A549 (cell line): ENCODE data around the gene NFIA. TPM values are rescaled to one million over a fixed set of nuclear protein-coding genes. Genes with fewer than 3 reads are reported as not detected.

Source experiments
- ATAC-seq, 2 experiments: fragments of 200-7000 bp in 1 of 2; fragments of >200 bp in 1 of 2; cut with Nextera tagmentation in 1 of 2; cut with Tn5 transposase in 1 of 2; 3 replicates each; pipeline versions ENCODE4 v1.8.0 to v1.9.1; 2018 to 2020; ENCODE audit warnings: mild to moderate bottlenecking in 1 of 2, moderate library complexity in 1 of 2
- CTCF ChIA-PET: fragments of 300-600 bp; sonication (Branson Sonifier 250); formaldehyde crosslinking; extraction: SDS; loops from one replicate; lab custom pipeline; 2021; ENCODE audit warnings: antibody characterized with exemption, inconsistent platforms; lab: Yijun Ruan, JAX
- POLR2A ChIA-PET: fragments of 350-600 bp; formaldehyde crosslinking; extraction: SDS; loops from one replicate; lab custom pipeline; 2021; ENCODE audit warnings: antibody characterized with exemption, inconsistent platforms; lab: Yijun Ruan, JAX
- DNase-seq, 2 experiments: peaks; one replicate each; pipeline versions ENCODE4 v3.0.0 to v3.0.0-alpha.2; 2011 to 2016; ENCODE audit warnings: low read depth in 1 of 2, low spot score in 1 of 2
- FAIRE-seq: peaks from 2 replicates; lab custom pipeline; 2011; peaks lifted over from hg19 to GRCh38; lab: Jason Lieb, UNC
- H3K27ac ChIP-seq, 2 experiments: fragments of >200 bp; sonication (Bioruptor Twin); formaldehyde crosslinking; 3 replicates each; pipeline ENCODE4 v1.5.1; 2016 to 2017
- H3K4me1 ChIP-seq: fragments of >200 bp; sonication (Bioruptor Twin); formaldehyde crosslinking; 3 replicates; pipeline ENCODE4 v1.6.1; 2016
- H3K4me2 ChIP-seq: fragments of >200 bp; sonication (Bioruptor Twin); formaldehyde crosslinking; 3 replicates; pipeline ENCODE4 v1.6.1; 2016
- H3K4me3 ChIP-seq: fragments of >200 bp; sonication (Bioruptor Twin); formaldehyde crosslinking; 3 replicates; pipeline ENCODE4 v1.5.1; 2016
- H3K9me3 ChIP-seq: fragments of >200 bp; sonication (Bioruptor Twin); formaldehyde crosslinking; 3 replicates; pipeline ENCODE4 v1.6.1; 2016
- BHLHE40 ChIP-seq: IDR thresholded peaks from 2 replicates; pipeline ENCODE4 v1.6.1; 2012; ENCODE audit warnings: low read depth, low read length, inconsistent platforms
- CBX8 ChIP-seq: fragments of 200-600 bp; sonication (generic); IDR thresholded peaks from 2 replicates; pipeline ENCODE4 v1.6.1; 2016
- CHD4 ChIP-seq: fragments of 200-600 bp; sonication (generic); IDR thresholded peaks from 2 replicates; pipeline ENCODE4 v1.6.1; 2016; ENCODE audit warnings: antibody characterized with exemption, mild to moderate bottlenecking, borderline replicate concordance
- CTCF ChIP-seq: fragments of >200 bp; sonication (Bioruptor Twin); formaldehyde crosslinking; IDR thresholded peaks from 3 replicates; pipeline ENCODE4 v1.5.1; 2016
- E2F6 ChIP-seq: IDR thresholded peaks from 2 replicates; pipeline ENCODE4 v1.6.1; 2012; ENCODE audit warnings: low read depth, borderline replicate concordance
- FOSL2 ChIP-seq, 2 experiments: fragments of 450-650 bp in 1 of 2; fragments of >200 bp in 1 of 2; sonication (Bioruptor Twin) in 1 of 2; formaldehyde crosslinking; IDR thresholded peaks; 2 replicates each; pipeline versions ENCODE4 v1.5.0 to v1.6.1; 2016 to 2020; ENCODE audit warnings: mild to moderate bottlenecking in 1 of 2, moderate library complexity in 1 of 2
- HEYL ChIP-seq: fragments of 250-450 bp; sonication (Bioruptor Pico); IDR thresholded peaks from 2 replicates; pipeline ENCODE4 v1.8.0; 2021; ENCODE audit warnings: mild to moderate bottlenecking, moderate library complexity
- HOXB13 ChIP-seq: fragments of 250-450 bp; sonication (Bioruptor Pico); IDR thresholded peaks from 2 replicates; pipeline ENCODE4 v1.5.0; 2020; ENCODE audit warnings: low read depth, mild to moderate bottlenecking, moderate library complexity
- HOXB5 ChIP-seq: fragments of 250-450 bp; sonication (Bioruptor Pico); IDR thresholded peaks from 2 replicates; pipeline ENCODE4 v1.5.0; 2020; ENCODE audit warnings: mild to moderate bottlenecking, moderate library complexity
- MAFK ChIP-seq: fragments of 450-650 bp; IDR thresholded peaks from 2 replicates; pipeline ENCODE4 v1.6.1; 2014; ENCODE audit not compliant: partially characterized antibody
- MAX ChIP-seq: IDR thresholded peaks from 2 replicates; pipeline ENCODE4 v1.6.1; 2012
- MYC ChIP-seq: IDR thresholded peaks from 2 replicates; pipeline ENCODE4 v1.6.1; 2012; ENCODE audit warnings: mild to moderate bottlenecking, inconsistent platforms, low read length, improper control_type of control experiment, borderline replicate concordance
- ZC3H11A ChIP-seq: fragments of 450-650 bp; IDR thresholded peaks from 2 replicates; pipeline ENCODE4 v1.6.1; 2014; ENCODE audit warnings: antibody characterized with exemption, mild to moderate bottlenecking
- ZNF302 ChIP-seq: fragments of 250-450 bp; sonication (Bioruptor Pico); IDR thresholded peaks from 2 replicates; pipeline ENCODE4 v1.9.0; 2021; ENCODE audit warnings: inconsistent platforms, mild to moderate bottlenecking, moderate library complexity
- WGBS: methylation state at CpG from one replicate; pipeline ENCODE4 v1.1.6; 2017; ENCODE audit errors: missing lambda C conversion rate; 5-methylcytosine and 5-hydroxymethylcytosine counted together
- polyA plus RNA-seq, 4 experiments: library from polyadenylated mRNA; depleted of rRNA in 3 of 4; stranded (reverse); fragments of >200 nt; fragmentation: RNase III in 1 of 4; extraction: RNeasy Plus Mini Kit Qiagen cat#74134 plus additional on column Dnase treatment in 1 of 4; gene quantifications; 2 replicates in 3 of 4; 3 replicates in 1 of 4; pipeline ENCODE4 v1.2.3, GENCODE V29; 2011 to 2017
- TF ChIP-seq, protein P1 (sequence below): fragments of 150-350 bp; IDR thresholded peaks from 2 replicates; pipeline ENCODE4 v1.6.1; 2014; ENCODE audit warnings: low read depth, mild to moderate bottlenecking, low read length
- TF ChIP-seq, protein P2 (sequence below): IDR thresholded peaks from 2 replicates; pipeline ENCODE4 v1.6.1; 2012

Gene NFIA
- polyA plus RNA-seq, 2 of the 4 experiments (the other 2 are of a cell fraction) = 6.5 to 25.8 TPM

DNA sequence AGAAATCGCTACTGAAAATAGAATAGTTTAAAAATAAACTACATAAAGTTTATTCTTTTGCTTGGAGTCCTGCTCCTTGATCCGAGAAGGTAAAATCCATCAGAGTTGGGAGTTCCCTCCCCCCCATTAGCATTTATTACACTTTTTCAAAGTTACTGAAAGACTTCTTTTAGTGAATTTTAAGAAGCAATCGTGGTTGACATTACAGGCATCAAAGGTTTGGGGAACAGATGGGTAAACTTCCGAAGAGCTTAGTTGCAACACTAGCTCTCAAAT, 31.0 kb upstream of the NFIA start:
- no peak for TF ChIP-seq BHLHE40
- no peak for TF ChIP-seq CHD4
- TF ChIP-seq, protein P1, sequence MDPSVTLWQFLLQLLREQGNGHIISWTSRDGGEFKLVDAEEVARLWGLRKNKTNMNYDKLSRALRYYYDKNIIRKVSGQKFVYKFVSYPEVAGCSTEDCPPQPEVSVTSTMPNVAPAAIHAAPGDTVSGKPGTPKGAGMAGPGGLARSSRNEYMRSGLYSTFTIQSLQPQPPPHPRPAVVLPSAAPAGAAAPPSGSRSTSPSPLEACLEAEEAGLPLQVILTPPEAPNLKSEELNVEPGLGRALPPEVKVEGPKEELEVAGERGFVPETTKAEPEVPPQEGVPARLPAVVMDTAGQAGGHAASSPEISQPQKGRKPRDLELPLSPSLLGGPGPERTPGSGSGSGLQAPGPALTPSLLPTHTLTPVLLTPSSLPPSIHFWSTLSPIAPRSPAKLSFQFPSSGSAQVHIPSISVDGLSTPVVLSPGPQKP = no peak
- TF ChIP-seq MAX = no peak
- TF ChIP-seq FOSL2 (IDR thresholded peaks at IDR 0.05) = no peak
- TF ChIP-seq FOSL2 (CRISPR knock-in tag; IDR thresholded peaks at IDR 0.05) = no peak
- no peak for TF ChIP-seq HOXB13 (CRISPR knock-in tag)
- TF ChIP-seq CBX8 = no peak
- no peak for TF ChIP-seq CTCF
- no peak for TF ChIP-seq MYC
- TF ChIP-seq ZNF302 = no peak
- no peak for TF ChIP-seq HEYL
- Histone ChIP-seq H3K4me1 (peaks cover 31% of the 10 kb centered on the region), H3K9me3 (no peaks in the 10 kb centered on the region), H3K27ac (peak overlapping the region; percentile 91 to 95), H3K4me3 (peak overlapping the region; percentile 83), H3K4me2 (peak overlapping the region; percentile 70)
- ChIA-PET CTCF (interaction anchor here (0.6 to 3.9 kb wide), 3 partner anchors 8 to 72 kb away, joined by 4 to 20 read pairs (median 14); no protein-coding TSS in a partner anchor), POLR2A (no interaction called here)
- DNase-seq (no peak), FAIRE-seq (no peak), ATAC-seq (no peak)
- WGBS = 55% methylated on average over 4 of the region's 4 CpGs

- 90% methylated on average over 23 of the region's 23 CpGs for WGBS
- ATAC-seq (no peak), DNase-seq (no peak), FAIRE-seq (no peak)
- Histone ChIP-seq H3K4me2 (peak overlapping the region; percentile 70), H3K9me3 (no peaks in the 10 kb centered on the region), H3K27ac (no peak overlapping the region), H3K4me3 (no peak overlapping the region), H3K4me1 (peaks cover 33% of the 10 kb centered on the region)
- ChIA-PET CTCF (interaction anchor here (0.6 to 3.9 kb wide), 4 partner anchors 8 to 72 kb away, joined by 4 to 20 read pairs (median 9); no protein-coding TSS in a partner anchor), POLR2A (no interaction called here)
- TF ChIP-seq E2F6 = no peak
- TF ChIP-seq ZC3H11A = no peak
- TF ChIP-seq HOXB5 (CRISPR knock-in tag) = no peak
- TF ChIP-seq, protein P2, sequence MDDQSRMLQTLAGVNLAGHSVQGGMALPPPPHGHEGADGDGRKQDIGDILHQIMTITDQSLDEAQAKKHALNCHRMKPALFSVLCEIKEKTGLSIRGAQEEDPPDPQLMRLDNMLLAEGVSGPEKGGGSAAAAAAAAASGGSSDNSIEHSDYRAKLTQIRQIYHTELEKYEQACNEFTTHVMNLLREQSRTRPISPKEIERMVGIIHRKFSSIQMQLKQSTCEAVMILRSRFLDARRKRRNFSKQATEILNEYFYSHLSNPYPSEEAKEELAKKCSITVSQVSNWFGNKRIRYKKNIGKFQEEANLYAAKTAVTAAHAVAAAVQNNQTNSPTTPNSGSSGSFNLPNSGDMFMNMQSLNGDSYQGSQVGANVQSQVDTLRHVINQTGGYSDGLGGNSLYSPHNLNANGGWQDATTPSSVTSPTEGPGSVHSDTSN = no peak
- TF ChIP-seq HOXB13 (CRISPR knock-in tag) = no peak
These were observed 30.5 kb upstream of the NFIA start for GRCh38 chr1:61051719-61052394.

DNA sequence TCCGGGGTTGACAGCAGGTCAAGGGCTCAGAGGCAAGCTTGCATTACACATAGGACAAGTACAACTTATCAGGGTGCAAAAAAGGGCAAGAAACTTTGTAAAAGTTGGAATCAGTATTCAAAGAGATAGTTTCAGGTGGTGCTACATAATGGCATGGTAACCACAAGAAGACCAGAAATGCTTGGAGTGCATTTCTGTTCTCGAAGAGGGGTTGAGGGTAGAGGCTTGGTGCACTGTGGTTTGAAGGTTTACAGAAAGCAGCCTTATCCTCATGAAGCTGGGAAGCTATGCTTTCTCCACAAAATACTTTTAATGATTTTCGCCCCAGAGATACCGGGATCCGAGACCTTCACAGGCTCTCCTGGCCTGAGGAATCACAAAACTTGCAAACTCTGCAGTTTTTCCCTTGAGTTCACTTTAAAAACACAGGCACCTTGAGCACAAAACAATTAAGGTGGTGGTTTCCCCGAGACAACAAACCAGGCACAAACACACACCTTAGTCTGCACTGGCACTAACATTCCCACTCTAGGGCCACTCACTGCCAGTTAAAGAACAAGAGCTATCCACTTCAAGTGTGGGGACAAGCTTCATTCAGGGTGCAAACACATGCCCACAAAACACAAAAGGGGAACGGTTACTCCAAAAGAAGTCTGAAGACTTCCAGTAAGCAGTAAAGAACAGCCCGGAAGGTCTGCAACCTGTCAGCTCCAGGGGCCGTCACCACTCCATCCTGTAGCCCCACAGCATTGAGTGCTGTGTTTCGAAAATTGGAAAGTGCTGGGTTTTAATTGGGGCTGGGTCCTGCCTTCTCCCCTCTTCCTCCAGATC, 29.8 kb upstream of the NFIA start:
- Histone ChIP-seq H3K4me1 (peaks cover 33% of the 10 kb centered on the region), H3K27ac (no peak overlapping the region), H3K9me3 (no peaks in the 10 kb centered on the region), H3K4me2 (peak overlapping the region; percentile 88; the same call in 1 of the 3 replicates), H3K4me3 (no peak overlapping the region)
- WGBS = 87% methylated on average over 10 of the region's 10 CpGs
- POLR2A ChIA-PET = no interaction called here
- DNase-seq (no peak), ATAC-seq (no peak), FAIRE-seq (no peak)
- CTCF ChIA-PET = interaction anchor here (0.8 to 2.0 kb wide), 2 partner anchors 9 to 10 kb away, joined by 4 to 10 read pairs; no protein-coding TSS in a partner anchor
- TF ChIP-seq MAFK (peak; percentile 84), FOSL2 (IDR thresholded peaks at IDR 0.05) (no peak), FOSL2 (CRISPR knock-in tag; IDR thresholded peaks at IDR 0.05) (no peak)
